Epithelial cell of prostate (primary cell): Measurements from ENCODE around the gene IKZF2.
A peak's percentile ranks its signal among the peaks of the same experiment; 100 is the strongest.

ENCODE experiments used
- DNase-seq: peaks from one replicate; pipeline ENCODE4 v3.0.0-alpha.2; 2011; ENCODE audit warnings: low read depth, low spot score
- H3K27ac ChIP-seq: fragments of 450-650 bp; 2 replicates; pipeline ENCODE4 v1.5.1; 2017; ENCODE audit warnings: mild to moderate bottlenecking

The IKZF2 gene

GRCh38 chr2:213151437-213152064 lies at the start of gene IKZF2:
TSS of gene IKZF2 (minus strand) at chr2:213151612. CDS start at chr2:213148629, 2,983 bp downstream.
- peak within 1 kb of the TSS; percentile 92 for H3K27ac ChIP-seq
- peak; percentile 64 for DNase-seq

DNA sequence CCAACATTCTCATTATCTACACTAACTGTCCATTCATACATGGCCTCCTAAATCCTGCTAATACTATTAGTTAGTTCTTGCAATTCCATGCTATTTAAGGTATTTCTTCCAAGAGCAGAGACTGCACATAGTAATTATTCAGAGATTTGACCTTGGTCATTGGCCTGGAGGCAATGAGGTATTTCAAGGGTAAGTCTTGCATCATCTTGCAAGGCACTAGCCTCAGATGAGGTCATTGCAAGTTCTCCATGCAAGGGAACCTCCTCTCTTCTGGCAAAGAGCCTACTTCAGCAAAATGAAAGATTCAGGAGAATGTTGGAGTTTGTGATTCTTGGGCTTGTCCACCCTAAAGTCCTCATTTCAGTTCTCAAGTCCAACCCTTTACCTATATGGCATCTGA lies 48.5 kb upstream of the IKZF2 start:
- no peak overlapping the region for H3K27ac ChIP-seq
- DNase-seq = no peak

DNA sequence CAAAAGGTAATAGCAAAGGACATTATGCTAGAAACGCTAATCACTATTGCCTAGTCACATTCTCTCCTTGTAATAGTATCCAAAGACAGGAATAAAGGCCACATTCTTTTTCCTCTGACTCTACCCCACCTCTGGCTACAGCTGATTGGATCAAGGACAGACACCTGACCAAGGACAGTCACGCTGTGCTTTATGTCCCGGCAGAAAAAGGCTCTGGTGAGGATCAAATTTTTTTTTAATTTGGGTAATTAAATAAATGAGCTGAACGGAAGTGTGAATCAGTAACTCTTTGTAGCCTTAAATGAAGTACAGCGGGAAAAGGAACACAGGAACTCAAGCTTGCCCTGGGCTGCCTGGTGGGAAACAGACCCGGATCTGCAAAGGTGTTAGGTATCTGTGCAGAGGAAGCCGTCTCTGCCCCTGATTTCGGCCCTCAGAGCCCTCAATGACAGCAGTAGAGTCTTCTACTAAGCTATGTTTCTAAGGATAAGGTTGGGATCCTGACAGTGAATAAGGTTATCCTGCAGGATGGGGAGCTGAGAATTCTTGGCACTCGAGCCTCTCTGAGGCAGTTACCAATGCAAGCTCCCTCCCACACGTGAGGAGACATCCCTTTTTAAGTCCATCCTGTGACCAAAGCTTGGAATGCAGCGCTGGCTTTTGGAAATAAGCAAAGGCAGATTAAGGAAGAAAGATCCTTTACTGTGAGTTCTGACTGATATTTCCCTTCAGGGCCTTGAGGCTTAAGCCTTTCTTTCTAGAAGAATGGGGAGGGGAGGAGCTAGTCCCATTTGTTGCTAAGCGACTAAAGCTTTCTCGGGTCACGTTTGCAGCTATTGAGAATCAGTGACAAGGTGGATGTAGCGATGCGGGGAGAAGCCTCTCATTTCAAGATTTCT lies 37.8 kb upstream of the IKZF2 start:
- H3K27ac ChIP-seq = no peak overlapping the region
- DNase-seq = no peak

DNA sequence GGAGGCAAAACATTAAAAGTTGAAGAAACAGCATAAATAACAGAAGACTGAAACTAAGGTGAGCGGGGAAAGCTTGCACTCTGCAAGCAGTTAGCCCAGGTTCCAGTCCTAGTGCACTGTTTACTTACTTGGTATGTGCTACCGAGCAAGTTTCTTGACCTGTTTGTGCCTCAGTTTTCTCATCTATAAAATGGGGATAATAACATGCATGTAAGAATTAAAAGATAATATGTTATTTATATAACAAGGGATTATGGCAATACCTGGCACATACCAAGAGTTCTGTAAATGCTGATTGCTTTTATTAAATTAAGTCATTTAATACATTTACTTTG lies 37.1 kb upstream of the IKZF2 start:
- no peak for DNase-seq
- H3K27ac ChIP-seq = no peak overlapping the region

DNA sequence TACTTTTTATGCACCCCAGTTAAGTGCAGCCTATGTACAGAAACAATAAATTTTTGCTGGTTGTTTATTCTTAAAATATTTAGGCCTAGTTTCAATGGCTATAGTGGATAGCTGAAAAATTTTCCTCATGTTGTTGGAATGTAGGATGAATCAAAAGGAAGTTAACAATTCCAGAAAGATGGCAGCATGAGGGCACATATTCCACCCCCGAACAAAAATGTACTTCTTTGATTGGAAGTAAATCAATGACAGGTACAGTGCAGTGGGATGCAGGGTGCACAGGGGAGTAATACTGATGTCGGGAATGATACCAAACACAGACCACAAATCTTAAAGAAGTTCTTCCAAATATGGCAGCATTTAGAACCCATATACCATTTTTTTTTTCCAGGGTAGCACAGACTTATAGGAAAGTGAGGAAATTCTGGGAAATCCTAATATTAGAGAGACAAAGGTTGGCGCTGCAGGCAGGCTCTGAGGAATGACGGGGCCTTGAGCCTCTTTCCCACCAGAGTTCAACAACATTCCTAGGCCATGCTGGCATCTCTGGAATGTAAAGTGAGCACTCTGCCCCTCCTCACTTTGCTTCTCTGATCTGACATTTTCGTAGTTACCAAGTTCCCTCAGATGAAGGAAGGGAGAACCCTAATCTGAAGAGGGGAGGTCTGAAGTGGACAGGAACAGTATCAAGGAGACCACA lies 36.6 kb upstream of the IKZF2 start:
- DNase-seq = no peak
- peak overlapping the region; percentile 3 for H3K27ac ChIP-seq

DNA sequence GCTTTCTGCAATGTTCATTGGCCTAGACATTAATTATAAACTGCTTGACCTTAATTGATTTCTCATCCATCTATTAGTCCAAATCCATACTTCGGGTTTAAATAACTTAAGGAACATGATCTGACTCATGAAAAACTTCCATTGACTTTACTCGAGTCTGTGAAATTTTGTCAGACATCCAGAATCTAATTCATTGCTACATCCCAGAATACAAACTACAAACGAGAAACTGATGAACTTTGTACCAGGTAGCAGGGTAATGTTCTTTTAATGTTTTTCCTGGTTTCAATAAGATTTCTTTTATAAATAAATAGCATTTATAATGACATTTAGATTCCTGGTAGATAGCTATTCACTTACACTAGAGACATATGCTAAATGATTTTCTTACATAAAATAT lies 36.0 kb upstream of the IKZF2 start:
- no peak overlapping the region for H3K27ac ChIP-seq
- DNase-seq = no peak

GRCh38 chr2:213185147-213185822 lies 33.9 kb upstream of the IKZF2 start:
- no peak overlapping the region for H3K27ac ChIP-seq

DNA sequence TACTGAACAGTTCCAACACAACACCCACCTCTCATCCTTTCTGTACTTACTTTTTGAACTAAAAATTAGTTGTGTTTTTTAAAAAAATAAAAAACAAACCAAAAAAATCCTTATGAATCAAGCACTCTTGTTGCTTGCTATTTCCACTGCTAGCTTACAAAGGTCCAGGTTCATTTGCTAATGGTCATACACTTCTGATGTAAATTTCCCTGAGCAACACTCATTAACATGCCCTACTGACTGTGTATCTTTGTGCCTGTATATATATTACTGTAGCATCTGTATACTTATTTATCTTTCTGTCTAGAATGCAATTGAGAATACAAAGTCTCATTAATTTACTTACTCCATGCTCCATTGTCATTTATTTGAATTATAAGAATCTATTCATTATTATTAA lies 30.3 kb upstream of the IKZF2 start:
- no peak for DNase-seq
- H3K27ac ChIP-seq = no peak overlapping the region

More at GRCh38 chr2:213185147-213185822, 33.9 kb upstream of the IKZF2 start:
- DNase-seq = no peak

DNA sequence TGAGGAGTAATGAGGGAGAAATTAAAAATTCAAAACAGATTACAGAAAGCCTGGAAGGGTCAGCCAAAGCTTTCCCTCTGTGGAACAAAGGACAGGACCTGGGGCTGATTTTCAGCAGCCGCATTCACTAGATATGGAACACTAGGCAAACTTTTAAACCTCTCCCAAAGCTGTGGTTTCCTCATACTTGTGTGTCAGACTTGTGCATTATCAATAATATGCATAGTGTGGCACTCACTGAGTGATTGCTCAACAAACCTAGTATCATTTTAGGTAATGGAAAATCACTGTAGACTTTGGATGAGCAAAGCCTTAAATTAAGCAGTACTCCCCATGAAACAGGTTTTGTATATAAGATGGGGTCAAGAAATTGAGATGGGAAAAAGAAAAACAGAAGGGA lies 26.3 kb upstream of the IKZF2 start:
- no peak overlapping the region for H3K27ac ChIP-seq
- no peak for DNase-seq

GRCh38 chr2:213175673-213176247 lies 24.3 kb upstream of the IKZF2 start:
- no peak for DNase-seq
- no peak overlapping the region for H3K27ac ChIP-seq

DNA sequence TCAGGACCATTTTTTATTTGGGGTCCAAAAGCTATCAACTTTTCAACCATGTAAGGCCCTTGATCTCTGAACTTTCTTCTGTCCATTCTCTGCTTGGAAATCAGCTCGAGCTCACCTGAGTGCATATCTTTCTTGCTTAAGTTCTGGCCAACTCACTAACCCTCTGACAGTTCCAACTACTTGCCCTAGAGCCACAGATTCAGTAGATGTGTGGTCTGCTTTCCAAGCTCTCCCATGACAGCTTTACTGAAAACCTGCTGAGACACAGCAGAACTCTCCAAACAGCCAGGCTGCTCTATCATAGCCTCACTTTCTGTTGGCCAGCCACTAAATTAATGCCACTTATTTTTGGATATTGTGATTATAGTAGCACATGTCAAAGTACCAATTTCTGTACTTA lies 21.2 kb upstream of the IKZF2 start:
- DNase-seq = no peak
- no peak overlapping the region for H3K27ac ChIP-seq

GRCh38 chr2:213171147-213171546 lies 19.7 kb upstream of the IKZF2 start:
- H3K27ac ChIP-seq = no peak overlapping the region
- DNase-seq = no peak

DNA sequence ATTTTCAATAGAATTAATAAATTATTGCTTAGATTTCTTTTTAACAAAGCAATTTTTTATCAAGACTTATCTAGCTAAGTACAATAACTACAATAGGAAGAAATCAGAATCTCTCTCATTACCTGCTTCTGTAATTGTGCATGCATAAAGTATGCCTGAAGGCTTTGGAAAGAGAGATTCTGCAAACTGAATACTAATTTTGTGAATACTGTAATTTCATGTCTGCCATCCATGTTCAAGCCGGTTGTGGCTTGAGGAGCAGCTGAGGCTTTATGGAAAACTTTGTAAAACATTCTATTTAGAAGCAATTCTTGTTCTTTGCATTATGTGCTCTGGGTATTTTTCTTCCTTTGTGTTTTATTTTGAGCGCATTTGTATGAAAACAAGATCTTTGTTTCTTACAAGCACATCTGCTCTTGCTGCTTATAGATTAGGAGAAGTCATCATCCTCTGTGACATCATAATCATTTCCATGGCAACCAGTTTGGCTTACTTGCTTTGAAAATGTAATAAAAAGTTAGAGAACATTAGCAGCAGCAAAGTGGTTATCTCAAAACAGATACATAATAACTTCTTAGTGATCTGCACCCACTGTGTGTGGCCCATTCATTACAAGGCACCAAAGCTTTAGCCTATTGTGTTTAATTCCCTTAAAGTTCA lies 16.0 kb upstream of the IKZF2 start:
- DNase-seq = no peak
- no peak overlapping the region for H3K27ac ChIP-seq

DNA sequence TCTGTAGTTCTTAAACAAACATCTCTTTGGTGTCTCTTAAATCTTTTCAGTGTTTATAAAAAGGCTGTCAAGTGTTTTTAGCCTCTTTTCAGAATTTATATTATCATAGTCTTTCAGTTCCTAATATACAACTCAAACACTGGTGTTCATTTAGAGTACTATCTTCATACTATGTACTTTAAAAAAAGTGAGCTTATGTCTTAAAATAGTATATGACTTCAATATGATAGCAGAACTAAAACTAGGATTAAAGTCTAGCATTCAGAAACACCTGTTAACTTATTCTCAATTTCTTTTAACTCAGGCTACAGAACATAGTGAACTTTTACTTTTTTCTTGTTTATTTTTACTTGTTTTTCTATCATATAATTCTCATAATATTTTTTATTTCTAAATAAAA lies 14.7 kb upstream of the IKZF2 start:
- no peak overlapping the region for H3K27ac ChIP-seq

DNA sequence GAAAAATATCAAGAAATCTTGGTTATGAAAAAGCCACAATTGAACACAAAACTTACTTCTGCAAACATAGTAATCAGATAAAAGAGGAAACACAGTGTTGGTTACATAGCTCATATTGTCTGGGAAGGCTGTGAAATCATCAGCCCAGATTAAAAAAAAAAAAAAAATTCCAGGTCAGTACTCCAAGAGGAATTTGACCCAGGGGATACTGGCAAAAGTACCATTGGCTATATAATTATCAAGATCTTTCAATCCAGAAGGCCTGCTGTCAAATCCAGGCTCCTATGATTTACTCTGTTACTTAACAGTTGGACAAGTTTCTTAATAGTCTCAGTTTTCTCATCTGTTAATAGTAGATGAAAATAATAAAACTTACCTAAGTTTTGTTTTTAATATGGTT lies 12.9 kb upstream of the IKZF2 start:
- no peak overlapping the region for H3K27ac ChIP-seq
- DNase-seq = no peak

More for the DNA sequence above, 14.7 kb upstream of the IKZF2 start:
- DNase-seq = no peak

GRCh38 chr2:213162516-213163118 lies 11.2 kb upstream of the IKZF2 start:
- no peak for DNase-seq
- H3K27ac ChIP-seq = peak overlapping the region; percentile 45

- peak overlapping the region; percentile 45 for H3K27ac ChIP-seq
- DNase-seq = no peak
These were observed 10.5 kb upstream of the IKZF2 start for GRCh38 chr2:213161759-213162515.

DNA sequence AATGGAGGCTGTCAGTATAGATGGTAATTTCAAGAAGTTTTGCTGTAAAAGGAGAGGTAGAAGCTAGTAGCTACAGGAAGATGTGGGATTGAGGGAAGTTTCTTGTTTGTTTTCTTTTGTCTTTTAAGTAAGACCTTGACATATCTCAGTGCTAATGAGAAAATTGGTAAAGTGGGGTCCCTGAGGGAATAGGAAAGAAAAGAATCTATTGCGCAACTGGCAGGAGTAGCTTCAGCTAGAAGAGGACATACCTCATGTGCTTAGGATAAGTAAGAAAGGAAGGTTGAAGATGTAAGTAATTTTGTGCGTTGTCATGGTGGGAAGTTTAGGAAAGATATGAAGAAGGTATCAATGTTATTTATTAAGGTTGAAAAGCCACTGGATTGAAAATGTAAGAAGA lies 8.4 kb upstream of the IKZF2 start:
- no peak overlapping the region for H3K27ac ChIP-seq
- no peak for DNase-seq

DNA sequence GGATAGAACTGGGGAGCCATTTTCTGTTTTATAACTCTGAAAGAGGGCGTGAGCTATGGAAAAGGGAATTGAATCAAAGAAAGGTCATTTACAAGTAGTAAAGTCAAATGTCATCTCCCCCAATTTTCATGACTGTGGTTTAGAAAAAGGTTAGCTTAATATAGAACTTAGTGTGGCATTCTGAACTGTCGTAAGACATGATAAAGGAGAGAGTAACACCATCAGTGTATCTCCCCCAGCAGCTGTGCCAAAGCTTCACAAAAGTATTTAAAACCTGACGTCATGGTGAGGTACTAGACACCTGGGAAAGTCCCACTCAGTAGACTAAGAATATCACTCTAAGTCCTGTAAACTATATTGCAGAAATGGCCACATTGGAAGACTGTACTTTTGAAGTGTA lies 5.8 kb upstream of the IKZF2 start:
- no peak overlapping the region for H3K27ac ChIP-seq
- DNase-seq = no peak
